Mesothelial cell of epicardium (in vitro differentiated cells): Measurements from ENCODE around the gene TPSG1. TPM values are rescaled to one million over a fixed set of nuclear protein-coding genes. Genes with fewer than 3 reads are reported as not detected.

ENCODE experiments used
- DNase-seq, 2 experiments: peaks; one replicate each; pipeline ENCODE4 v3.0.0; 2021; ENCODE audit warnings: low spot score in 2 of 2; ENCODE audit not compliant: unreplicated experiment in 2 of 2
- H3K27ac Mint-ChIP-seq: 2 replicates; pipeline ENCODE4 v1.8.0; 2021; ENCODE audit warnings: mixed read lengths
- H3K27me3 Mint-ChIP-seq: 2 replicates; pipeline ENCODE4 v1.8.0; 2021; ENCODE audit warnings: low read depth, mixed read lengths
- H3K36me3 Mint-ChIP-seq: 2 replicates; pipeline ENCODE4 v1.8.0; 2021; ENCODE audit warnings: mixed read lengths
- H3K4me1 Mint-ChIP-seq: 2 replicates; pipeline ENCODE4 v1.8.0; 2021; ENCODE audit warnings: mixed read lengths
- H3K4me3 Mint-ChIP-seq: 2 replicates; pipeline ENCODE4 v1.8.0; 2021; ENCODE audit warnings: mild to moderate bottlenecking, moderate library complexity, mixed read lengths
- H3K9me3 Mint-ChIP-seq: 2 replicates; pipeline ENCODE4 v1.8.0; 2021; ENCODE audit warnings: mixed read lengths
- CTCF ChIP-seq: fragments of 200-600 bp; sonication (generic); IDR thresholded peaks from one replicate; pipeline ENCODE4 v1.5.0; 2021; ENCODE audit warnings: antibody characterized with exemption; ENCODE audit not compliant: unreplicated experiment
- total RNA-seq: library from RNA; stranded (reverse); gene quantifications from 3 replicates; pipeline ENCODE4 v1.2.1, GENCODE V29; 2021

The TPSG1 gene
- total RNA-seq, 1 donor from 2014 or later: not detected

DNA sequence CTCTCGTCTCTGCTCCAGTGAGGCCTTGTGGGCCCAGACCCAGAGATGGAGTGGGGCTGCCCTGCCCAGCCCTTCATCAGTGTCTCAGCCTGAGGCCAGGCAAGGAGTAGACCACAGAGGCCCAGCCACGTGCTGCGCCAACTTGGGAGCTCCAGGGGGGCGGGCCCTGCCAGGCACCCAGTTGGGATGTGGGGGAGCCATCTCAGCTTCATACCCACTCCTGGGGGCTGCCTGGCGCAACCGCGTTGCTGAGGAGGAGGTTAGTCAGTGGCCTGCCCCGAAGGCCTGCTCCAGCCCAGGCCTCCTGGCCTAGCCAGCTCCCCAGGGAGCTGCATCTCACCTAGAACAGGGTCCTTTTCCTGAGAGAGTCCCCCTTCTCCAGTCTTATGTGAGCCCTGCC, 11.8 kb downstream of the TPSG1 start:
- no peak for DNase-seq
- Mint-ChIP-seq H3K4me3 (no peak overlapping the region), H3K36me3 (no peaks in the 10 kb centered on the region), H3K27ac (no peak overlapping the region), H3K4me1 (no peaks in the 10 kb centered on the region), H3K9me3 (no peaks in the 10 kb centered on the region), H3K27me3 (no peaks in the 10 kb centered on the region)
- TF ChIP-seq CTCF: no peak

GRCh38 chr16:1212616-1213194, 12.4 kb downstream of the TPSG1 start:
- Mint-ChIP-seq H3K27ac (no peak overlapping the region), H3K4me3 (no peak overlapping the region), H3K36me3 (no peaks in the 10 kb centered on the region), H3K4me1 (no peaks in the 10 kb centered on the region), H3K9me3 (no peaks in the 10 kb centered on the region), H3K27me3 (no peaks in the 10 kb centered on the region)
- TF ChIP-seq CTCF: no peak
- no peak for DNase-seq

DNA sequence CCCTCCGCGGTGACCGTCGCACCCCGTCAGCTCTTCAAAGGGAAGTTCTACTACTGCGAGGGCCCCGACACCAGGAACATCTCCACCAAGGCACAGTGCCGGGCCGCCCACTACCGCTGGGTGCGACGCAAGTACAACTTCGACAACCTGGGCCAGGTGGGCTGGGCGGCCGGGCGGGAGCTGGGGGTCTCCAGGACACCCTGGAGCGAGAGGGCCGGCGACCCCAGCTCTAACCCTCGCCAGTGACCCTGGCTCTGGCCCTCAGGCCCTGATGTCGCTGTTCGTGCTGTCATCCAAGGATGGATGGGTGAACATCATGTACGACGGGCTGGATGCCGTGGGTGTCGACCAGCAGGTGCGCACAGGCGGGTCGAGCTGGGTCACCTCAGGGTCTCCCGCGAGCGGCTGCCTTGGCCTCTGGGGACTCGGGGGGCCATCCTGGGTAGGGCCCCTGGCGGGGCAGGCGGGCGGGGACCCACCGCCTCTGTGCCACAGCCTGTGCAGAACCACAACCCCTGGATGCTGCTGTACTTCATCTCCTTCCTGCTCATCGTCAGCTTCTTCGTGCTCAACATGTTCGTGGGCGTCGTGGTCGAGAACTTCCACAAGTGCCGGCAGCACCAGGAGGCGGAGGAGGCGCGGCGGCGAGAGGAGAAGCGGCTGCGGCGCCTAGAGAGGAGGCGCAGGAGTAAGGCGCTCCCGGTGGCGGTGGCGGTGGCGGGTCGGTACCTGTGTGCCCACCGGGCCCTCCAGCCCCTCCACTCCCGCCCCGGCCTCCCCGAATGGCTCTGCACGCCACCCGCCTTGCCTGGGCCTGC, 13.4 kb downstream of the TPSG1 start:
- Mint-ChIP-seq H3K27ac (no peak overlapping the region), H3K27me3 (no peaks in the 10 kb centered on the region), H3K36me3 (no peaks in the 10 kb centered on the region), H3K4me3 (no peak overlapping the region), H3K9me3 (no peaks in the 10 kb centered on the region), H3K4me1 (no peaks in the 10 kb centered on the region)
- no peak for DNase-seq
- no peak for TF ChIP-seq CTCF

- no peak for DNase-seq
- Mint-ChIP-seq H3K36me3 (peaks cover under 1% of the 10 kb centered on the region), H3K27me3 (no peaks in the 10 kb centered on the region), H3K9me3 (no peaks in the 10 kb centered on the region), H3K4me3 (no peak overlapping the region), H3K27ac (no peak overlapping the region), H3K4me1 (no peaks in the 10 kb centered on the region)
- TF ChIP-seq CTCF: no peak
Measured at GRCh38 chr16:1210461-1210860, 14.6 kb downstream of the TPSG1 start.

GRCh38 chr16:1209081-1209480, 16.0 kb downstream of the TPSG1 start:
- DNase-seq: no peak
- Mint-ChIP-seq H3K36me3 (peaks cover 3% of the 10 kb centered on the region), H3K4me3 (no peak overlapping the region), H3K4me1 (no peaks in the 10 kb centered on the region), H3K27ac (no peak overlapping the region), H3K27me3 (no peaks in the 10 kb centered on the region), H3K9me3 (no peaks in the 10 kb centered on the region)
- no peak for TF ChIP-seq CTCF
